WERI-Rb-1 (cell line): ENCODE data around the gene AGBL2.

Source experiments
- DNase-seq: peaks from one replicate; pipeline ENCODE4 v3.0.0-alpha.2; 2020
- H3K27ac ChIP-seq: fragments of 250-450 bp; sonication (Bioruptor Pico); 2 replicates; pipeline ENCODE4 v1.5.1; 2020; ENCODE audit warnings: mild to moderate bottlenecking, moderate library complexity
- H3K27me3 ChIP-seq: fragments of 250-450 bp; sonication (Bioruptor Pico); 2 replicates; pipeline ENCODE4 v1.5.1; 2021; ENCODE audit warnings: mild to moderate bottlenecking, low read depth, moderate library complexity; ENCODE audit not compliant: insufficient read depth, severe bottlenecking
- H3K36me3 ChIP-seq: fragments of 250-450 bp; sonication (Bioruptor Pico); 2 replicates; pipeline ENCODE4 v1.5.1; 2020; ENCODE audit warnings: mild to moderate bottlenecking, moderate library complexity
- H3K4me3 ChIP-seq: 2 replicates; pipeline ENCODE4 v1.5.1; 2011; ENCODE audit warnings: low read depth, mild to moderate bottlenecking, control low read depth, low read length
- H3K9me3 ChIP-seq: fragments of 250-450 bp; sonication (Bioruptor Pico); 2 replicates; pipeline ENCODE4 v1.5.1; 2021; ENCODE audit warnings: mild to moderate bottlenecking, moderate library complexity; ENCODE audit not compliant: severe bottlenecking
- TF ChIP-seq, protein P1 (sequence below): IDR thresholded peaks from 2 replicates; pipeline ENCODE4 v1.5.1; 2011; ENCODE audit warnings: low read depth, mild to moderate bottlenecking, control low read depth, inconsistent platforms, low read length

AGBL2 gene

GRCh38 chr11:47686151-47686550 is 29.0 kb downstream of the AGBL2 start:
- TF ChIP-seq, protein P1, sequence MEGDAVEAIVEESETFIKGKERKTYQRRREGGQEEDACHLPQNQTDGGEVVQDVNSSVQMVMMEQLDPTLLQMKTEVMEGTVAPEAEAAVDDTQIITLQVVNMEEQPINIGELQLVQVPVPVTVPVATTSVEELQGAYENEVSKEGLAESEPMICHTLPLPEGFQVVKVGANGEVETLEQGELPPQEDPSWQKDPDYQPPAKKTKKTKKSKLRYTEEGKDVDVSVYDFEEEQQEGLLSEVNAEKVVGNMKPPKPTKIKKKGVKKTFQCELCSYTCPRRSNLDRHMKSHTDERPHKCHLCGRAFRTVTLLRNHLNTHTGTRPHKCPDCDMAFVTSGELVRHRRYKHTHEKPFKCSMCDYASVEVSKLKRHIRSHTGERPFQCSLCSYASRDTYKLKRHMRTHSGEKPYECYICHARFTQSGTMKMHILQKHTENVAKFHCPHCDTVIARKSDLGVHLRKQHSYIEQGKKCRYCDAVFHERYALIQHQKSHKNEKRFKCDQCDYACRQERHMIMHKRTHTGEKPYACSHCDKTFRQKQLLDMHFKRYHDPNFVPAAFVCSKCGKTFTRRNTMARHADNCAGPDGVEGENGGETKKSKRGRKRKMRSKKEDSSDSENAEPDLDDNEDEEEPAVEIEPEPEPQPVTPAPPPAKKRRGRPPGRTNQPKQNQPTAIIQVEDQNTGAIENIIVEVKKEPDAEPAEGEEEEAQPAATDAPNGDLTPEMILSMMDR, result no peak
- Histone ChIP-seq H3K4me3 (no peak overlapping the region), H3K27ac (no peak overlapping the region), H3K27me3 (no peaks in the 10 kb centered on the region), H3K36me3 (no peaks in the 10 kb centered on the region), H3K9me3 (no peaks in the 10 kb centered on the region)
- DNase-seq, result no peak

DNA sequence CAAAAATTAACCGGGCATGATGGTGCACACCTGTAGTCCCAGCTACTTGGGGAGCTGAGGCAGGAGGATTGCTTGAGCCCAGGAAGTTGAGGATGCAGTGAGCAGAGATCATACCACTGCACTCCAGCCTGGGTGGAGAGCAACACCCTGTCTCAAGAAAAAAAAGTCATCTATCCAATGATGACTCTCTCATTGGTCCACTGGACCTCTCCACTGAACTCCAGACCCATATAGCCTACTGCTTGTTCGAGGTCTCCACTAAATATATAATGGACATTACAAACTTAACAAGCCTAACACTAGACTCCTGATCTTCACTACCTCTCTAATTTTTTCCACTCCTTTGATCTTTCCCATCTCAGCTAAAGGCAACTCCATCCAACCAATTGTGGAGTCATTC is 39.3 kb downstream of the AGBL2 start:
- no peaks in the 10 kb centered on the region for H3K36me3 ChIP-seq
- DNase-seq, result no peak

GRCh38 chr11:47672283-47672730 is 42.9 kb downstream of the AGBL2 start:
- Histone ChIP-seq H3K9me3 (no peaks in the 10 kb centered on the region), H3K27ac (no peak overlapping the region)
- TF ChIP-seq, protein P1, result no peak

More for the DNA sequence above, 39.3 kb downstream of the AGBL2 start:
- no peaks in the 10 kb centered on the region for H3K27me3 ChIP-seq
- no peak overlapping the region for H3K4me3 ChIP-seq
- no peak overlapping the region for H3K27ac ChIP-seq
- no peaks in the 10 kb centered on the region for H3K9me3 ChIP-seq
- TF ChIP-seq, protein P1, result no peak

GRCh38 chr11:47669856-47670255 is 45.3 kb downstream of the AGBL2 start:
- no peaks in the 10 kb centered on the region for H3K27me3 ChIP-seq

More at GRCh38 chr11:47672283-47672730, 42.9 kb downstream of the AGBL2 start:
- H3K36me3 ChIP-seq, result no peaks in the 10 kb centered on the region
- DNase-seq, result no peak
- H3K27me3 ChIP-seq, result no peaks in the 10 kb centered on the region
- H3K4me3 ChIP-seq, result no peak overlapping the region

DNA sequence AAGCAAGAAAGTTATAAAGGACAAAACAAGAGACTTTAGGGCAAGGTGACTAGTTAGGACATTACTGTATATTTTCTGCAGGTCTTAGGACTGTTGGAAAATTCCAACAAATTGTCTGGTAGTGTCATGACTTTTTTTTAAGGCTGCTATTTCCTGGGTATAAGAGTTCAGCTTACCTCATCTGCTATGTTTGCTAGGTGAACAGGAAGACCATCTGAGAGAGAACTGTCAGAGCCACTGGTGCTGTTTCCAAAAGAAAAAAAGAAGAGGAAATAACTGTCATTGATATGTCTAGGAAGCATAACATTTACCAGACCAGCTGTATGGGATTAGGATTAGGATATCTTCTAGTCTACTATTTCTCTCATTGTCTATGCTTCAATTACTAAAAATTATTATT is 46.5 kb downstream of the AGBL2 start:
- TF ChIP-seq, protein P1, result no peak
- H3K36me3 ChIP-seq, result no peaks in the 10 kb centered on the region
- no peaks in the 10 kb centered on the region for H3K9me3 ChIP-seq
- no peak for DNase-seq
- H3K27ac ChIP-seq, result no peak overlapping the region
- no peaks in the 10 kb centered on the region for H3K27me3 ChIP-seq
- no peak overlapping the region for H3K4me3 ChIP-seq

More at GRCh38 chr11:47669856-47670255, 45.3 kb downstream of the AGBL2 start:
- TF ChIP-seq, protein P1, result no peak
- no peak overlapping the region for H3K27ac ChIP-seq
- no peaks in the 10 kb centered on the region for H3K36me3 ChIP-seq
- DNase-seq, result no peak
- H3K9me3 ChIP-seq, result no peaks in the 10 kb centered on the region
- H3K4me3 ChIP-seq, result no peak overlapping the region

DNA sequence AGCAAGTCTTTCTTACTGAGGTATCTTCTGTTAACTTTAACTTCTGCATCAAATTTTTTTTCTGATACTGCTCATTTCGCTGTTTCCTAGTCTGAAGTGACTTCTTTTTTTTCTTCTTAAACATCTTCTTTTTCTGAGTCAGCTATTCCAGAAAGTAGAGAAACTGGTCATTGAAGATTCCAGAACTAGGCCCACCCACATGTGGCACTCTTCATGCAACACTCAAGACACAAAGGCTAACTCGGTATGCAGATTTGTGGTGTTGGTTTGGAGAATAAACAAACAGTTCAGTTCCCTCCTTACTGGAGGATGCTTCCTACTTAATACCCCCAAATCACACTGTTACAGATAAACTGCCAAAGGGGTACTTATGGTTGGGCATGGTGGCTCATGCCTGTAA is 47.6 kb downstream of the AGBL2 start:
- Histone ChIP-seq H3K36me3 (no peaks in the 10 kb centered on the region), H3K4me3 (no peak overlapping the region), H3K27me3 (no peaks in the 10 kb centered on the region), H3K9me3 (no peaks in the 10 kb centered on the region), H3K27ac (no peak overlapping the region)
- TF ChIP-seq, protein P1, result no peak
- DNase-seq, result no peak
